Measurements from ENCODE around the gene BAIAP3.

- TF ChIP-seq CTCF (IDR thresholded peaks at IDR 0.05; ENCODE audit: low read depth, low read length, poor library complexity, severe bottlenecking) (no peak), EZH2phosphoT487 (IDR thresholded peaks at IDR 0.05; ENCODE audit: borderline replicate concordance, low read length) (no peak)
Observed at GRCh38 chr16:1345087-1345486, 11.6 kb downstream of the BAIAP3 start.

Data from DOHH2 (cell line).